ENCODE results near the gene PROZ. TPM values are rescaled to one million over a fixed set of nuclear protein-coding genes. Genes with fewer than 3 reads are reported as not detected.
"Not testable (repeated sequence)": the region's sequence is repeated elsewhere in the genome, so short reads cannot be mapped to it uniquely, and the experiment has no call there.

Gene PROZ
- total and polyA plus RNA-seq, 3 experiments from 2014 or later = not detected

DNA sequence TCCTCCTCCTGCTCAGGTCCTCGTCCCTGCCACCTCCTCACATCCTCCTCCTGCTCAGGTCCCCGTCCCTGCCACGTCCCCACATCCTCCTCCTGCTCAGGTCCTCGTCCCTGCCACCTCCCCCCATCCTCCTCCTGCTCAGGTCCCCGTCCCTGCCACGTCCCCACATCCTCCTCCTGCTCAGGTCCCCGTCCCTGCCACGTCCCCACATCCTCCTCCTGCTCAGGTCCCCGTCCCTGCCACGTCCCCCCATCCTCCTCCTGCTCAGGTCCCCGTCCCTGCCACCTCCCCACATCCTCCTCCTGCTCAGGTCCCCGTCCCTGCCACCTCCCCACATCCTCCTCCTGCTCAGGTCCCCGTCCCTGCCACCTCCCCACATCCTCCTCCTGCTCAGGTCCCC lies 3.5 kb downstream of the PROZ start:
- CTCF ChIA-PET = interaction anchor here (1.1 kb wide), 1 partner anchor 14 kb away, joined by 4 read pairs; no protein-coding TSS in a partner anchor
- H3K9me3 Mint-ChIP-seq; H3K9me3 ChIP-seq (ENCODE audit: low read length); H3K27me3 Mint-ChIP-seq; DNase-seq; H3K36me3 Mint-ChIP-seq; H3K4me3 ChIP-seq (ENCODE audit: low read length); POLR2A ChIA-PET; H3K36me3 ChIP-seq (ENCODE audit: insufficient read depth, low read length); H3K27ac Mint-ChIP-seq; H3K4me3 Mint-ChIP-seq; H3K27ac ChIP-seq (ENCODE audit: low read depth, low read length); H3K27me3 ChIP-seq (ENCODE audit: insufficient read depth, low read length, poor library complexity, severe bottlenecking): not testable (repeated sequence)
- H3K4me1 Mint-ChIP-seq = peaks cover 22 to 60% (median 52%) of the 10 kb centered on the region in 3 donors
- peaks cover 13% of the 10 kb centered on the region for H3K4me1 ChIP-seq (ENCODE audit: insufficient read depth, low read length)

DNA sequence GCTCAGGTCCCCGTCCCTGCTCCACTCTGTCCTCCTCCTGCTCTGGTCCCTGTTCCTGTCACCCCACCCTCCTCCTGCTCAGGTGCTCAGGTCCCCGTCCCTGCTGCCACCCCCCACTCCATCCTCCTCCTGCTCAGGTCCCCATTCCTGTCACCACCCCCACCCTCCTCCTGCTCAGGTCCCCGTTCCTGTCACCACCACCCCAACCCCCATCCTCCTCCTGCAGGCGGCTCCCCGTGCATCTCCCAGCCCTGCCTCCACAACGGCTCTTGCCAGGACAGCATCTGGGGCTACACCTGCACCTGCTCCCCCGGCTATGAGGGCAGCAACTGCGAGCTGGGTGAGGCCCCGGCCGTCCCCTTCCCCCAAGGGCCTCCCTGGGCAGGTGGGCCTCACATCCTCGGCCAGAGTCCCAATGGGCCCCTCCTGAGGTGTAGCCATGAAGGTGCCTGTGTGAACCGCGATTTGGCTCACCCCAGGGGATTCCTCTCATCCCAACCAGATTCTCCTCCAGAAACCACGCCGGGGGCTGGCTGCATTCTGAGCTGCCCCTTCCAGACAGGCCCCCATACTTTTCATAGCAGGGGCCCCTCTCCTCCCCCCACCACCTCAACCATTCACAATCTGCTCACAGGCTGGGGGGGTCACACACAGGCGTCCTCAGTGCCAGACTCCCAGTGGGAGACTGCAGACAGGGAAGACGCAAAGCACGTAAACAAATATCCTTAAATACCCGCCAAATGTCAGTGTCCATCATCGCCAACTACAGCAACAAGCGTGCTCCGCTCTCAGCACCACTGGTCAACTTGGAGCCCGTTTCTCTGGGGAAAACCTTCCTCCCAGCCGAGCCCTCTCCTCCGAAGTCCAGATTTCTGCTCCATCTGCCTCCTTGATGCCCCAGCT lies 4.6 kb downstream of the PROZ start:
- Histone ChIP-seq H3K9me3 (ENCODE audit: low read length) (no peaks in the 10 kb centered on the region), H3K4me3 (ENCODE audit: low read length) (no peak overlapping the region), H3K36me3 (ENCODE audit: insufficient read depth, low read length) (no peaks in the 10 kb centered on the region), H3K27me3 (ENCODE audit: insufficient read depth, low read length, poor library complexity, severe bottlenecking) (no peaks in the 10 kb centered on the region), H3K4me1 (ENCODE audit: insufficient read depth, low read length) (peaks cover 13% of the 10 kb centered on the region), H3K27ac (ENCODE audit: low read depth, low read length) (no peak overlapping the region)
- Mint-ChIP-seq H3K4me1 (peaks cover 22 to 53% (median 52%) of the 10 kb centered on the region in 3 donors), H3K27me3 (no peaks in the 10 kb centered on the region), H3K9me3 (peaks cover 0 to 7% (median 0%) of the 10 kb centered on the region in 5 donors), H3K27ac (peak overlapping the region in 6 of 8 donors; percentile 32 to 91 (median 84)), H3K36me3 (peaks cover 3 to 6% (median 4%) of the 10 kb centered on the region in 3 donors), H3K4me3 (peak overlapping the region in 5 of 7 donors; percentile 42 to 81 (median 55))
- POLR2A ChIA-PET = no interaction called here
- CTCF ChIA-PET = no interaction called here
- peak in 1 of 5 donors; percentile 27 for DNase-seq

GRCh38 chr13:113164492-113164891 lies 6.0 kb downstream of the PROZ start:
- H3K9me3 ChIP-seq (ENCODE audit: low read length) = no peaks in the 10 kb centered on the region
- Mint-ChIP-seq H3K27ac (peak overlapping the region in 5 of 8 donors; percentile 1 to 84 (median 69)), H3K36me3 (peaks cover 10 to 12% (median 11%) of the 10 kb centered on the region in 3 donors), H3K4me3 (peak overlapping the region in 1 of 7 donors; percentile 13), H3K27me3 (no peaks in the 10 kb centered on the region), H3K9me3 (peaks cover 0 to 7% (median 0%) of the 10 kb centered on the region in 5 donors), H3K4me1 (peaks cover 22 to 53% (median 52%) of the 10 kb centered on the region in 3 donors)
- H3K4me1 ChIP-seq (ENCODE audit: insufficient read depth, low read length) = peaks cover 13% of the 10 kb centered on the region
- CTCF ChIA-PET = no interaction called here
- POLR2A ChIA-PET = interaction anchor here (1.5 kb wide), 1 partner anchor 10 kb away, joined by 4 read pairs; no protein-coding TSS in a partner anchor
- H3K36me3 ChIP-seq (ENCODE audit: insufficient read depth, low read length) = no peaks in the 10 kb centered on the region
- peak in 1 of 5 donors; percentile 16 for DNase-seq
- no peaks in the 10 kb centered on the region for H3K27me3 ChIP-seq (ENCODE audit: insufficient read depth, low read length, poor library complexity, severe bottlenecking)
- no peak overlapping the region for H3K27ac ChIP-seq (ENCODE audit: low read depth, low read length)
- H3K4me3 ChIP-seq (ENCODE audit: low read length) = no peak overlapping the region

DNA sequence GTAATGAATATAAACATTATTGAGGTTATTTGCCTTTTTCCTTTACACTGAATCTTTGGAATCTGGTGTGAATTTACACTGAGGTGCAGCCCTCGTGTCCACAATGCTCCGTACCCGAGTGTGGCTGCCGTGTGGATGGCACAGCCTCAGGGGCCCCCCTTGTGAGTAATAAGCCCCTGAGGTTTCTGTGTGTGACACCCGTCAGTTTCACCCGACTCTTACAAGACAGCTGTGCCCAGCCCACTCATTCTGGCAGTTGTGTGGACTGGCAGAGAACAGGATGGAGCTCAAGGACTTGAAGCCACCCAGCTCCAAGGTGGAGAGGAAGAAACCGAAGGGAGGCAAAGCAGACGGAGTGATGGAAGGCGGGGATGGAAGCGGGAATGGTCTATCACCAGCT lies 7.8 kb downstream of the PROZ start:
- Histone ChIP-seq H3K27me3 (ENCODE audit: insufficient read depth, low read length, poor library complexity, severe bottlenecking) (no peaks in the 10 kb centered on the region), H3K27ac (ENCODE audit: low read depth, low read length) (no peak overlapping the region), H3K36me3 (ENCODE audit: insufficient read depth, low read length) (no peaks in the 10 kb centered on the region), H3K4me1 (ENCODE audit: insufficient read depth, low read length) (peaks cover 4% of the 10 kb centered on the region), H3K4me3 (ENCODE audit: low read length) (no peak overlapping the region), H3K9me3 (ENCODE audit: low read length) (no peaks in the 10 kb centered on the region)
- Mint-ChIP-seq H3K4me1 (peaks cover 25 to 49% (median 43%) of the 10 kb centered on the region in 3 donors), H3K27me3 (no peaks in the 10 kb centered on the region), H3K36me3 (peaks cover 11 to 23% (median 16%) of the 10 kb centered on the region in 3 donors), H3K9me3 (peaks cover 0 to 7% (median 0%) of the 10 kb centered on the region in 5 donors), H3K27ac (peak overlapping the region in 6 of 8 donors; percentile 42 to 84 (median 68)), H3K4me3 (no peak overlapping the region)
- ChIA-PET CTCF (no interaction called here), POLR2A (no interaction called here)
- DNase-seq = no peak

GRCh38 chr13:113166681-113167080 lies 8.2 kb downstream of the PROZ start:
- H3K9me3 Mint-ChIP-seq = peaks cover 0 to 7% (median 0%) of the 10 kb centered on the region in 5 donors
- no peaks in the 10 kb centered on the region for H3K27me3 Mint-ChIP-seq
- no peaks in the 10 kb centered on the region for H3K4me1 ChIP-seq (ENCODE audit: insufficient read depth, low read length)
- ChIA-PET POLR2A (no interaction called here), CTCF (no interaction called here)
- H3K4me3 ChIP-seq (ENCODE audit: low read length) = no peak overlapping the region
- peaks cover 11 to 27% (median 16%) of the 10 kb centered on the region in 3 donors for H3K36me3 Mint-ChIP-seq
- peaks cover 25 to 51% (median 40%) of the 10 kb centered on the region in 3 donors for H3K4me1 Mint-ChIP-seq
- H3K27ac Mint-ChIP-seq = peak overlapping the region in 3 of 8 donors; percentile 48 to 84 (median 63)
- DNase-seq = no peak
- no peaks in the 10 kb centered on the region for H3K9me3 ChIP-seq (ENCODE audit: low read length)
- no peaks in the 10 kb centered on the region for H3K27me3 ChIP-seq (ENCODE audit: insufficient read depth, low read length, poor library complexity, severe bottlenecking)
- no peak overlapping the region for H3K4me3 Mint-ChIP-seq
- H3K27ac ChIP-seq (ENCODE audit: low read depth, low read length) = no peak overlapping the region
- no peaks in the 10 kb centered on the region for H3K36me3 ChIP-seq (ENCODE audit: insufficient read depth, low read length)

- no peak overlapping the region for H3K4me3 ChIP-seq (ENCODE audit: low read length)
- H3K4me1 ChIP-seq (ENCODE audit: insufficient read depth, low read length) = no peaks in the 10 kb centered on the region
- DNase-seq = no peak
- ChIA-PET POLR2A (no interaction called here), CTCF (no interaction called here)
- no peaks in the 10 kb centered on the region for H3K9me3 ChIP-seq (ENCODE audit: low read length)
- H3K4me3 Mint-ChIP-seq = no peak overlapping the region
- no peak overlapping the region for H3K27ac Mint-ChIP-seq
- H3K36me3 Mint-ChIP-seq = peaks cover 11 to 31% (median 16%) of the 10 kb centered on the region in 3 donors
- no peaks in the 10 kb centered on the region for H3K27me3 ChIP-seq (ENCODE audit: insufficient read depth, low read length, poor library complexity, severe bottlenecking)
- H3K36me3 ChIP-seq (ENCODE audit: insufficient read depth, low read length) = no peaks in the 10 kb centered on the region
- peaks cover 0 to 7% (median 0%) of the 10 kb centered on the region in 5 donors for H3K9me3 Mint-ChIP-seq
- H3K27ac ChIP-seq (ENCODE audit: low read depth, low read length) = no peak overlapping the region
- no peaks in the 10 kb centered on the region for H3K27me3 Mint-ChIP-seq
- peaks cover 25 to 51% (median 40%) of the 10 kb centered on the region in 3 donors for H3K4me1 Mint-ChIP-seq
Measured at GRCh38 chr13:113167155-113167554, 8.7 kb downstream of the PROZ start.

DNA sequence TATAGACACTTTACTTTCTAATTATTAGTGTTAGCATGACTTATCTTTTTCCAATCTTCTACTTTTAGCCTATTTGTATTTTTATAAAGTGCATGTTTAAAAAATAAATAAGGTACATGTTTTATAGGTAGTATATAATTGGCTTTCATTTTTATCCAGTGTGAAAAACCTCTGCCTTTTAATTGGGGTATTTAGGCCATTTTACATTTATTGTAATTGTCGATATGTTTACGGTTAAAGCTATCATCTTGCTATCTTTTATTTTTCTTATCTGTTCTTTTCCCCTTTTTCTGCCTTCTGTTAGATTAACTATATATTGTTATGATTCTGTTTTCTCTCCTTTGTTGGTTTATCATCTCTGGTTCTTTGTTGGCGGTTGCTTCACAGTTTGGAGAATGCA lies 9.1 kb downstream of the PROZ start:
- Mint-ChIP-seq H3K27me3 (no peaks in the 10 kb centered on the region), H3K27ac (peak overlapping the region in 1 of 8 donors; percentile 52), H3K4me1 (peaks cover 25 to 51% (median 40%) of the 10 kb centered on the region in 3 donors), H3K36me3 (peaks cover 11 to 35% (median 16%) of the 10 kb centered on the region in 3 donors), H3K4me3 (no peak overlapping the region), H3K9me3 (peaks cover 0 to 7% (median 0%) of the 10 kb centered on the region in 5 donors)
- H3K4me1 ChIP-seq (ENCODE audit: insufficient read depth, low read length) = no peaks in the 10 kb centered on the region
- ChIA-PET CTCF (no interaction called here), POLR2A (no interaction called here)
- no peak for DNase-seq
- no peaks in the 10 kb centered on the region for H3K27me3 ChIP-seq (ENCODE audit: insufficient read depth, low read length, poor library complexity, severe bottlenecking)
- no peaks in the 10 kb centered on the region for H3K36me3 ChIP-seq (ENCODE audit: insufficient read depth, low read length)
- no peaks in the 10 kb centered on the region for H3K9me3 ChIP-seq (ENCODE audit: low read length)
- no peak overlapping the region for H3K27ac ChIP-seq (ENCODE audit: low read depth, low read length)
- no peak overlapping the region for H3K4me3 ChIP-seq (ENCODE audit: low read length)

DNA sequence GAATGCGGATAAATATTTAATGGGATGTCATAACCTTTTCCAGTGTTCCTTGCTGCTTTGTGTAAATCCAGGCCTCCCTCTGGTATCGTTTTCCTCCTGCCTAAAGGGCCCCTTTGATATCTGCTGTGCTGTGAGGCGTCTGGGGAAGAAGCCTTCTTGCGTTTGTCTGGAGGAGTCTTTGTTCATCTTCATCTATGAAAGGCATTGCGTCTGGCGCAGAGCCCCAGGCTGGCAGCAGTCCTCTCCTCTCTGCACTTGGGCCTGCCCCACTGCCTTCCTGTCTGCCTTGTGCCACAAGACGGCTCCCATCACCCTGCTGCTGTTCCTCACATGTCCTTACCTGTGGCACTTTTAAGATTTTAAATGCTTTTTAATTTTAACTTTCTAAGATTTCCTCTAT lies 9.8 kb downstream of the PROZ start:
- peak overlapping the region in 3 of 8 donors; percentile 29 to 67 (median 52) for H3K27ac Mint-ChIP-seq
- ChIA-PET CTCF (no interaction called here), POLR2A (no interaction called here)
- H3K27me3 Mint-ChIP-seq = no peaks in the 10 kb centered on the region
- no peaks in the 10 kb centered on the region for H3K27me3 ChIP-seq (ENCODE audit: insufficient read depth, low read length, poor library complexity, severe bottlenecking)
- H3K4me1 Mint-ChIP-seq = peaks cover 22 to 55% (median 37%) of the 10 kb centered on the region in 3 donors
- H3K36me3 ChIP-seq (ENCODE audit: insufficient read depth, low read length) = no peaks in the 10 kb centered on the region
- H3K36me3 Mint-ChIP-seq = peaks cover 11 to 39% (median 20%) of the 10 kb centered on the region in 3 donors
- no peak overlapping the region for H3K4me3 ChIP-seq (ENCODE audit: low read length)
- no peaks in the 10 kb centered on the region for H3K9me3 ChIP-seq (ENCODE audit: low read length)
- no peak for DNase-seq
- H3K27ac ChIP-seq (ENCODE audit: low read depth, low read length) = no peak overlapping the region
- no peaks in the 10 kb centered on the region for H3K4me1 ChIP-seq (ENCODE audit: insufficient read depth, low read length)
- H3K4me3 Mint-ChIP-seq = no peak overlapping the region
- peaks cover 0 to 7% (median 0%) of the 10 kb centered on the region in 5 donors for H3K9me3 Mint-ChIP-seq

Data from CD8-positive, alpha-beta memory T cell (primary cell).